Neural crest cell (in vitro differentiated cells): ENCODE data around the gene CDH12. TPM values are rescaled to one million over a fixed set of nuclear protein-coding genes. Genes with fewer than 3 reads are reported as not detected.
"Not testable (repeated sequence)": the region's sequence is repeated elsewhere in the genome, so short reads cannot be mapped to it uniquely, and the experiment has no call there.

Source experiments
- DNase-seq: peaks from one replicate; pipeline ENCODE4 v3.0.0; 2021; ENCODE audit warnings: low read depth, mixed read lengths, low spot score
- H3K27ac Mint-ChIP-seq: one replicate; pipeline ENCODE4 v1.8.0; 2021; ENCODE audit warnings: mild to moderate bottlenecking, mixed read lengths; ENCODE audit not compliant: unreplicated experiment
- H3K27me3 Mint-ChIP-seq: 2 replicates; pipeline ENCODE4 v1.8.0; 2021; ENCODE audit warnings: low read depth, mild to moderate bottlenecking, mixed read lengths
- H3K36me3 Mint-ChIP-seq: 2 replicates; pipeline ENCODE4 v1.8.0; 2021; ENCODE audit warnings: low read depth, mild to moderate bottlenecking, mixed read lengths
- H3K4me1 Mint-ChIP-seq: 2 replicates; pipeline ENCODE4 v1.8.0; 2021; ENCODE audit warnings: mixed read lengths
- H3K4me3 Mint-ChIP-seq: one replicate; pipeline ENCODE4 v1.8.0; 2021; ENCODE audit warnings: mild to moderate bottlenecking, mixed read lengths
- H3K9me3 Mint-ChIP-seq: 2 replicates; pipeline ENCODE4 v1.8.0; 2021; ENCODE audit warnings: mixed read lengths
- CTCF ChIP-seq: fragments of 200-600 bp; sonication (generic); conservative IDR thresholded peaks from 2 replicates; pipeline ENCODE4 v1.5.0; 2021; ENCODE audit warnings: antibody characterized with exemption, mild to moderate bottlenecking
- total RNA-seq: library from RNA; stranded (reverse); gene quantifications from 2 replicates; pipeline ENCODE4 v1.2.1, GENCODE V29; 2021

CDH12 gene
- total RNA-seq, 1 donor from 2014 or later = 0.07 TPM

- DNase-seq = no peak
- Mint-ChIP-seq H3K36me3 (no peaks in the 10 kb centered on the region), H3K27ac (no peak overlapping the region), H3K27me3 (no peaks in the 10 kb centered on the region), H3K4me1 (no peaks in the 10 kb centered on the region), H3K9me3 (peaks cover 3% of the 10 kb centered on the region), H3K4me3 (no peak overlapping the region)
- TF ChIP-seq CTCF = no peak
Observed at GRCh38 chr5:22531986-22532385, 321.2 kb downstream of the CDH12 start.

GRCh38 chr5:22521521-22521920, 331.6 kb downstream of the CDH12 start:
- H3K27me3 Mint-ChIP-seq = no peaks in the 10 kb centered on the region
- no peak overlapping the region for H3K4me3 Mint-ChIP-seq
- H3K36me3 Mint-ChIP-seq = no peaks in the 10 kb centered on the region
- H3K4me1 Mint-ChIP-seq = no peaks in the 10 kb centered on the region
- peaks cover 2% of the 10 kb centered on the region for H3K9me3 Mint-ChIP-seq
- DNase-seq = no peak
- no peak for TF ChIP-seq CTCF
- H3K27ac Mint-ChIP-seq = no peak overlapping the region

GRCh38 chr5:22516497-22516896, 336.6 kb downstream of the CDH12 start:
- H3K9me3 Mint-ChIP-seq, H3K4me3 Mint-ChIP-seq, H3K36me3 Mint-ChIP-seq, H3K27ac Mint-ChIP-seq, DNase-seq, H3K4me1 Mint-ChIP-seq, H3K27me3 Mint-ChIP-seq: not testable (repeated sequence)

- Mint-ChIP-seq H3K27ac (no peak overlapping the region), H3K4me3 (no peak overlapping the region), H3K27me3 (no peaks in the 10 kb centered on the region), H3K9me3 (no peaks in the 10 kb centered on the region), H3K4me1 (no peaks in the 10 kb centered on the region), H3K36me3 (no peaks in the 10 kb centered on the region)
- DNase-seq = no peak
- no peak for TF ChIP-seq CTCF
Observed at GRCh38 chr5:22514231-22514630, 338.9 kb downstream of the CDH12 start.

- Mint-ChIP-seq H3K4me3 (no peak overlapping the region), H3K36me3 (no peaks in the 10 kb centered on the region), H3K4me1 (peaks cover 4% of the 10 kb centered on the region), H3K9me3 (peaks cover 8% of the 10 kb centered on the region), H3K27ac (no peak overlapping the region), H3K27me3 (no peaks in the 10 kb centered on the region)
- DNase-seq = no peak
- TF ChIP-seq CTCF = no peak
Observed at GRCh38 chr5:22505891-22506290, 347.3 kb downstream of the CDH12 start.

GRCh38 chr5:22504411-22504810, 348.7 kb downstream of the CDH12 start:
- TF ChIP-seq CTCF = no peak
- no peak overlapping the region for H3K4me3 Mint-ChIP-seq
- no peaks in the 10 kb centered on the region for H3K27me3 Mint-ChIP-seq
- H3K9me3 Mint-ChIP-seq = peaks cover 8% of the 10 kb centered on the region
- H3K27ac Mint-ChIP-seq = no peak overlapping the region
- H3K4me1 Mint-ChIP-seq = peaks cover 7% of the 10 kb centered on the region
- DNase-seq = no peak
- H3K36me3 Mint-ChIP-seq = no peaks in the 10 kb centered on the region
